Ishikawa (cell line): Measurements from ENCODE around the gene DLX5.

Experiments used
- CEBPB ChIP-seq: IDR thresholded peaks from 2 replicates; pipeline ENCODE4 v1.6.1; 2012
- CREB1 ChIP-seq: IDR thresholded peaks from 2 replicates; pipeline ENCODE4 v1.6.1; 2012; ENCODE audit warnings: low read depth
- EGR1 ChIP-seq: IDR thresholded peaks from 2 replicates; pipeline ENCODE4 v1.6.1; 2012
- EP300 ChIP-seq: IDR thresholded peaks from 2 replicates; pipeline ENCODE4 v1.6.1; 2012; ENCODE audit warnings: borderline replicate concordance
- FOXM1 ChIP-seq: IDR thresholded peaks from 2 replicates; pipeline ENCODE4 v1.6.1; 2012; ENCODE audit warnings: low read depth, borderline replicate concordance
- MAX ChIP-seq: IDR thresholded peaks from 2 replicates; pipeline ENCODE4 v1.6.1; 2012
- NFIC ChIP-seq: IDR thresholded peaks from 2 replicates; pipeline ENCODE4 v1.6.1; 2012
- RAD21 ChIP-seq: IDR thresholded peaks from 2 replicates; pipeline ENCODE4 v1.6.1; 2012; ENCODE audit warnings: low read depth
- REST ChIP-seq: IDR thresholded peaks from 2 replicates; pipeline ENCODE4 v1.6.1; 2012; ENCODE audit warnings: low read depth, mild to moderate bottlenecking
- TAF1 ChIP-seq: IDR thresholded peaks from 2 replicates; pipeline ENCODE4 v1.6.1; 2012; ENCODE audit warnings: low read depth, mild to moderate bottlenecking
- TCF12 ChIP-seq: IDR thresholded peaks from 2 replicates; pipeline ENCODE4 v1.6.1; 2012; ENCODE audit warnings: low read depth
- TEAD4 ChIP-seq: IDR thresholded peaks from 2 replicates; pipeline ENCODE4 v1.6.1; 2012
- USF1 ChIP-seq: IDR thresholded peaks from 2 replicates; pipeline ENCODE4 v1.6.1; 2012
- YY1 ChIP-seq: IDR thresholded peaks from 2 replicates; pipeline ENCODE4 v1.6.1; 2012; ENCODE audit warnings: low read depth
- ZBTB7A ChIP-seq: IDR thresholded peaks from 2 replicates; pipeline ENCODE4 v1.6.1; 2012; ENCODE audit warnings: low read depth

DLX5 gene

GRCh38 chr7:97039374-97040065 lies 14.9 kb upstream of the DLX5 start:
- TF ChIP-seq RAD21 (no peak), USF1 (no peak), TEAD4 (no peak), ZBTB7A (no peak), EGR1 (no peak), CREB1 (no peak), EP300 (no peak), TCF12 (no peak), NFIC (no peak), TAF1 (no peak), REST (no peak), MAX (no peak), FOXM1 (no peak), CEBPB (no peak), YY1 (no peak)

GRCh38 chr7:97027427-97028234 lies 3.0 kb upstream of the DLX5 start:
- TF ChIP-seq NFIC (no peak), YY1 (no peak), TAF1 (no peak), RAD21 (peak; percentile 97), CEBPB (peak; percentile 58; the same call in 1 of the 2 replicates)

GRCh38 chr7:97026715-97027426 lies 2.2 kb upstream of the DLX5 start:
- TF ChIP-seq TCF12 (no peak), USF1 (no peak)

- no peak for TF ChIP-seq FOXM1
- TF ChIP-seq TAF1, result no peak
- TF ChIP-seq USF1, result no peak
- no peak for TF ChIP-seq ZBTB7A
- no peak for TF ChIP-seq EGR1
- no peak for TF ChIP-seq CEBPB
- TF ChIP-seq CREB1, result no peak
- TF ChIP-seq EP300, result no peak
- no peak for TF ChIP-seq TCF12
- TF ChIP-seq TEAD4, result no peak
- TF ChIP-seq RAD21, result no peak
- TF ChIP-seq MAX, result no peak
These were observed 1.5 kb upstream of the DLX5 start for GRCh38 chr7:97025983-97026714.

- no peak for TF ChIP-seq RAD21
These were observed 484 bp upstream of the DLX5 start for GRCh38 chr7:97025130-97025499.

- TF ChIP-seq REST (no peak), EP300 (no peak), TEAD4 (no peak), TCF12 (no peak), USF1 (no peak), MAX (no peak), ZBTB7A (no peak), FOXM1 (no peak), NFIC (no peak), CREB1 (no peak), TAF1 (no peak), EGR1 (no peak), RAD21 (no peak), YY1 (no peak), CEBPB (no peak)
These were observed 1.9 kb downstream of the DLX5 start for GRCh38 chr7:97022491-97023306.
